K562 (cell line): ENCODE measurements around the gene MLX. TPM values are rescaled to one million over a fixed set of nuclear protein-coding genes. Genes with fewer than 3 reads are reported as not detected.

ENCODE experiments used
- ATAC-seq: fragments of 200-7000 bp; cut with Tn5 transposase; 3 replicates; pipeline ENCODE4 v1.9.1; 2020; ENCODE audit warnings: moderate library complexity
- BruUV-seq: library from RNA; stranded (reverse); fragments of 400-500 nt; replicated peaks from 2 replicates; lab custom pipeline; 2021; lab: Mats Ljungman, UMichigan
- CTCF ChIA-PET: fragments of 300-600 bp; formaldehyde crosslinking; extraction: SDS; loops from one replicate; lab custom pipeline; 2021; ENCODE audit warnings: low intra/inter-chr PET ratio; lab: Yijun Ruan, JAX
- POLR2A ChIA-PET: fragments of 300-600, 350-650 bp; sonication (Branson Sonifier 250); formaldehyde crosslinking; extraction: SDS; loops from one replicate; lab custom pipeline; 2021; ENCODE audit warnings: antibody characterized with exemption, inconsistent platforms; lab: Yijun Ruan, JAX
- DNase-seq, 4 experiments: peaks; one replicate each; pipeline versions ENCODE4 v3.0.0 to v3.0.0-alpha.2; 2011 to 2018; ENCODE audit warnings: low spot score in 3 of 4, mixed read lengths in 3 of 4; ENCODE audit errors: extremely low read depth in 1 of 4
- FAIRE-seq: peaks from 2 replicates; lab custom pipeline; 2011; peaks lifted over from hg19 to GRCh38; lab: Jason Lieb, UNC
- H2AFZ ChIP-seq: 2 replicates; pipeline ENCODE4 v1.6.0; 2011; ENCODE audit warnings: low read depth, low read length, control low read depth, inconsistent platforms
- H3K27ac ChIP-seq: fragments of 200-600 bp; 3 replicates; pipeline ENCODE4 v1.8.0; 2011; ENCODE audit warnings: low read depth, mild to moderate bottlenecking, control low read depth, inconsistent platforms, low read length, moderate library complexity, mixed read lengths; ENCODE audit errors: extremely low read depth
- H3K27me3 ChIP-seq, 2 experiments: fragments of 300-600 bp in 1 of 2; 2 replicates in 1 of 2; 3 replicates in 1 of 2; pipeline versions ENCODE4 v1.6.0 to v1.8.0; 2011; ENCODE audit warnings: inconsistent platforms in 2 of 2, low read length in 2 of 2, mild to moderate bottlenecking in 1 of 2, mixed read lengths in 1 of 2, moderate library complexity in 1 of 2; ENCODE audit not compliant: control insufficient read depth in 2 of 2, insufficient read depth in 2 of 2
- H3K36me3 ChIP-seq: fragments of 300-600 bp; 3 replicates; pipeline ENCODE4 v1.8.0; 2011; ENCODE audit warnings: mild to moderate bottlenecking, low read length, inconsistent platforms; ENCODE audit not compliant: control insufficient read depth, insufficient read depth
- H3K4me1 ChIP-seq, 2 experiments: fragments of 200-600 bp in 1 of 2; replicated peaks in 1 of 2; 2 replicates in 1 of 2; 3 replicates in 1 of 2; pipeline versions ENCODE4 v1.5.1 to v1.8.0; 2011; ENCODE audit warnings: inconsistent platforms in 2 of 2, low read length in 2 of 2, mild to moderate bottlenecking in 1 of 2, mixed read lengths in 1 of 2, moderate library complexity in 1 of 2; ENCODE audit not compliant: control insufficient read depth in 2 of 2, insufficient read depth in 2 of 2
- H3K4me2 ChIP-seq: 2 replicates; pipeline ENCODE4 v1.6.1; 2011; ENCODE audit warnings: low read length, control low read depth, inconsistent platforms, mixed read lengths; ENCODE audit not compliant: insufficient read depth
- H3K4me3 ChIP-seq: fragments of 200-600 bp; sonication (generic), shearing (Covaris generic); 2 replicates; pipeline ENCODE4 v1.5.1; 2016; ENCODE audit warnings: control low read depth, inconsistent platforms
- H3K79me2 ChIP-seq: fragments of 200-600 bp; 3 replicates; pipeline ENCODE4 v1.8.0; 2011; ENCODE audit warnings: low read length, inconsistent platforms; ENCODE audit not compliant: control insufficient read depth, insufficient read depth
- H3K9ac ChIP-seq, 2 experiments: 2 replicates each; pipeline versions ENCODE4 v1.6.0 to v1.6.1; 2011; ENCODE audit warnings: low read depth in 2 of 2, low read length in 2 of 2, control low read depth in 1 of 2, inconsistent platforms in 1 of 2, mild to moderate bottlenecking in 1 of 2, mixed read lengths in 1 of 2; ENCODE audit not compliant: insufficient read depth in 1 of 2
- H3K9me1 ChIP-seq: one replicate; pipeline ENCODE4 v1.6.0; 2011; ENCODE audit warnings: inconsistent platforms, mild to moderate bottlenecking, low read length, moderate library complexity; ENCODE audit not compliant: control insufficient read depth, insufficient read depth
- H3K9me3 ChIP-seq: replicated peaks from 2 replicates; pipeline ENCODE4 v1.5.1; 2011; ENCODE audit warnings: low read depth, low read length, inconsistent platforms; ENCODE audit not compliant: control insufficient read depth, insufficient read depth
- H4K20me1 ChIP-seq: replicated peaks from 2 replicates; pipeline ENCODE4 v1.6.1; 2011; ENCODE audit warnings: low read length, inconsistent platforms, mixed read lengths; ENCODE audit not compliant: control insufficient read depth, insufficient read depth
- CREB1 ChIP-seq, 2 experiments: sonication (generic) in 1 of 2; formaldehyde crosslinking in 1 of 2; IDR thresholded peaks; 2 replicates each; pipeline versions ENCODE4 v1.6.1 to v1.8.0; 2012 to 2022; ENCODE audit warnings: inconsistent platforms in 1 of 2, mild to moderate bottlenecking in 1 of 2, missing genetic modification reagents in 1 of 2, moderate library complexity in 1 of 2
- CREM ChIP-seq: IDR thresholded peaks from 2 replicates; pipeline ENCODE4 v1.6.1; 2014; ENCODE audit warnings: antibody characterized with exemption, low read depth
- CXXC5 ChIP-seq: fragments of 250-450 bp; sonication (Bioruptor Pico); IDR thresholded peaks from 2 replicates; pipeline ENCODE4 v1.8.0; 2022; ENCODE audit warnings: inconsistent platforms, mild to moderate bottlenecking, moderate library complexity
- FOSL1 ChIP-seq: fragments of 200-800 bp; sonication (Bioruptor generic); conservative IDR thresholded peaks from 2 replicates; pipeline ENCODE4 v1.6.1; 2016; ENCODE audit warnings: missing genetic modification characterization, missing compliant biosample characterization
- HNRNPH1 ChIP-seq: fragments of 200-400 bp; formaldehyde crosslinking; optimal IDR thresholded peaks from 2 replicates; pipeline ENCODE3; 2017; ENCODE audit warnings: low read depth, mild to moderate bottlenecking, low read length, moderate library complexity
- L3MBTL2 ChIP-seq: fragments of 450-650 bp; IDR thresholded peaks from 2 replicates; pipeline ENCODE4 v1.6.1; 2016; ENCODE audit warnings: mild to moderate bottlenecking, moderate library complexity
- MCM5 ChIP-seq: fragments of 450-650 bp; IDR thresholded peaks from 2 replicates; pipeline ENCODE4 v1.6.1; 2016; ENCODE audit warnings: low read depth
- NR2C2 ChIP-seq, 2 experiments: fragments of 200-800 bp in 1 of 2; sonication (Bioruptor generic) in 1 of 2; sonication (generic) in 1 of 2; formaldehyde crosslinking in 1 of 2; IDR thresholded peaks; 2 replicates each; pipeline versions ENCODE4 v1.6.1 to v1.8.0; 2016 to 2022; ENCODE audit warnings: mild to moderate bottlenecking in 1 of 2, missing compliant biosample characterization in 1 of 2, missing genetic modification characterization in 1 of 2, missing genetic modification reagents in 1 of 2
- STAG1 ChIP-seq: sonication (generic); formaldehyde crosslinking; IDR thresholded peaks from 2 replicates; pipeline ENCODE4 v1.5.0; 2020; ENCODE audit warnings: missing genetic modification reagents, borderline replicate concordance
- TCFL5 ChIP-seq: fragments of 250-450 bp; sonication (Bioruptor Pico); conservative IDR thresholded peaks from 2 replicates; pipeline ENCODE4 v1.6.1; 2021; ENCODE audit warnings: mild to moderate bottlenecking, moderate library complexity, matching md5 sums
- ZBTB7A ChIP-seq: IDR thresholded peaks from 2 replicates; pipeline ENCODE4 v1.6.1; 2011; ENCODE audit warnings: low read depth, mild to moderate bottlenecking, low read length, moderate library complexity, borderline replicate concordance; ENCODE audit not compliant: control insufficient read depth
- WGBS: fragments of 100-300 bp; shearing (Covaris generic); methylation state at CpG from one replicate; pipeline ENCODE4 v1.1.6; 2016; ENCODE audit warnings: low coverage, mixed read lengths; ENCODE audit not compliant: insufficient coverage; ENCODE audit errors: missing lambda C conversion rate; 5-methylcytosine and 5-hydroxymethylcytosine counted together
- in situ Hi-C: fragments of 300-500 bp; cut with MboI; formaldehyde crosslinking; loops from 4 replicates; pipeline ENCODE4 v1.15.0; 2018; ENCODE audit warnings: inconsistent platforms, mixed read lengths
- intact Hi-C: fragments of 100-400 bp; cut with micrococcal nuclease; formaldehyde crosslinking; loops from 2 replicates; pipeline ENCODE4 v1.14.2; 2022
- polyA plus RNA-seq, 8 experiments: library from polyadenylated mRNA; depleted of rRNA in 4 of 8; stranded (reverse) in 5 of 8; unstranded in 3 of 8; fragments of >200 nt; fragmentation: Nextera tagmentation in 2 of 8; fragmentation: Illumina TruSeq in 1 of 8; extraction: Ambion mirVana in 2 of 8; extraction: Trizol in 1 of 8; gene quantifications; 2 replicates each; pipeline versions ENCODE4 v1.2.1 to v1.2.3, GENCODE V29; 2011 to 2014; ENCODE audit warnings: inconsistent platforms in 1 of 8, missing spikeins in 1 of 8
- total RNA-seq, 7 experiments: library from RNA; depleted of rRNA in 6 of 7; stranded (reverse); fragments of >200 nt in 6 of 7; fragmentation: Illumina TruSeq in 2 of 7; extraction: Trizol in 2 of 7; gene quantifications; 2 replicates each; pipeline versions ENCODE4 v1.2.1 to v1.2.3, GENCODE V29; 2011 to 2021; ENCODE audit warnings: low replicate concordance in 1 of 7
- TF ChIP-seq, protein P1 (sequence below), 2 experiments: fragments of 450-650 bp in 1 of 2; sonication (generic) in 1 of 2; formaldehyde crosslinking in 1 of 2; IDR thresholded peaks in 1 of 2; conservative IDR thresholded peaks in 1 of 2; 2 replicates each; pipeline versions ENCODE4 v1.6.1 to v1.8.1; 2016 to 2023; ENCODE audit warnings: mild to moderate bottlenecking in 2 of 2, moderate library complexity in 2 of 2, inconsistent platforms in 1 of 2, missing genetic modification reagents in 1 of 2
- TF ChIP-seq, protein P2 (sequence below): fragments of 250-450 bp; sonication (Bioruptor Pico); IDR thresholded peaks from 2 replicates; pipeline ENCODE4 v1.6.1; 2021; ENCODE audit warnings: mild to moderate bottlenecking

MLX gene
- total and polyA plus RNA-seq, 9 of the 15 experiments (the other 6 are each of a cell fraction or from before 2014, with no cell fraction given) = 42.9 to 100 (median 58.9) TPM

DNA sequence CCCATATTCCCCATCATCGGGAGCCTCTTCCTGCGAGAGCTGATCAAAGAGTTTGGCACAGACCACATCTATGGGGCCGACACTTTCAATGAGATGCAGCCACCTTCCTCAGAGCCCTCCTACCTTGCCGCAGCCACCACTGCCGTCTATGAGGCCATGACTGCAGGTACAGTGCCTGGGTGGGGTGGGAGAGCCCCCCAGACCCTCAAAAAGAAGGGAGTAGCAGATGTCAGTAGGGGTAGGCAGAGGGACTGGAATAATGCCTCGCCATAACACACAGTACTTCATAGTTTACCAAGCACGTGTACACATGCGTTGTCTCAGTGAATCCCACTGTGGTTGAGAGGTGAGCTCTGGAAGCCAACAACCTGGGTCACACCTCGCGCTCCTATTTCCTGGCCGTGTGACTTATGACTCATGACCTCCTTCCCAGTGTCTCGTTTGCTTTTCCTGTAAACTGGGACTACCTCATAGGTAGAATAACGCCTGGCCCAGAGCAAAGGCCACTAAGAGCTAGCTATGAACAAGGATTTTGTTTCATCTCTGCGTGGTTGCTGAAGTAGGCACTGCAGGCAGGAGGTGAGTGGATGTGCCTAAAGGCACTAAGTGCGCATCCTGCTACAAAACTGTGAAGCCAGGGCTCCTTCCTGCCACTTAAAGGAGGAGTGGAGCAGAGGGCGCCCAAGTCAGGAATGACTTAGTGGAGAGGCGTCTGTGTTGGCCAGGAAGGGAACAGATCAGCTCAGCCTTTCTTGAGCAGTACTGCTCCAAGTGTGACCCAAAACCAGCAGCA lies 25.7 kb upstream of the MLX start:
- peaks cover 12% of the 10 kb centered on the region for H3K79me2 ChIP-seq
- H3K27ac ChIP-seq = peak overlapping the region; percentile 48; the same call in 2 of the 3 replicates
- peaks cover 40% of the 10 kb centered on the region; the same call in 2 of the 3 replicates for H3K36me3 ChIP-seq
- H3K27me3 ChIP-seq = no peaks in the 10 kb centered on the region
- FAIRE-seq (no peak), DNase-seq (peak in 2 of 4 experiments; percentile 9 to 45), ATAC-seq (no peak)
- intact Hi-C loops = no loop called here
- no peak overlapping the region for H2AFZ ChIP-seq
- CTCF ChIA-PET = no interaction called here
- H3K4me3 ChIP-seq = no peak overlapping the region
- no TSS peak for BruUV-seq
- H3K9me1 ChIP-seq = no peaks in the 10 kb centered on the region
- 52% methylated on average over 17 of the region's 17 CpGs for WGBS
- H3K4me1 ChIP-seq = peaks cover 13 to 35% of the 10 kb centered on the region in 2 experiments; a peak in 4 of 5 replicates
- peak overlapping the region; percentile 8; the same call in 1 of the 2 replicates for H3K4me2 ChIP-seq
- in situ Hi-C loops = no loop called here
- H4K20me1 ChIP-seq = no peaks in the 10 kb centered on the region; the same call in 1 of the 2 replicates
- H3K9ac ChIP-seq = peak overlapping the region in 1 of 2 experiments; percentile 15; a peak in 2 of 4 replicates
- no peaks in the 10 kb centered on the region for H3K9me3 ChIP-seq
- POLR2A ChIA-PET = interaction anchor here (0.6 to 1.5 kb wide), 4 partner anchors 22 to 1032 kb away, joined by 3 to 4 read pairs (median 3); no protein-coding TSS in a partner anchor
- TF ChIP-seq, protein P1, sequence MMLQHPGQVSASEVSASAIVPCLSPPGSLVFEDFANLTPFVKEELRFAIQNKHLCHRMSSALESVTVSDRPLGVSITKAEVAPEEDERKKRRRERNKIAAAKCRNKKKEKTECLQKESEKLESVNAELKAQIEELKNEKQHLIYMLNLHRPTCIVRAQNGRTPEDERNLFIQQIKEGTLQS (IDR thresholded peaks at IDR 0.05) = peak; percentile 63
- TF ChIP-seq, protein P1 (CRISPR knock-in tag; conservative IDR thresholded peaks at IDR 0.05) = no peak
- TF ChIP-seq HNRNPH1 (no peak), NR2C2 (CRISPR knock-in tag; IDR thresholded peaks at IDR 0.05) (no peak), NR2C2 (tag; IDR thresholded peaks at IDR 0.05) (peak; percentile 64), CXXC5 (CRISPR knock-in tag) (peak; percentile 23; the same call in 1 of the 2 replicates), MCM5 (no peak), L3MBTL2 (0 out of 2 replicates have a peak, but pooled peaks have one; percentile 40), CREB1 (IDR thresholded peaks at IDR 0.05) (no peak), CREB1 (CRISPR knock-in tag; IDR thresholded peaks at IDR 0.05) (no peak), TCFL5 (no peak), ZBTB7A (peak; percentile 7; the same call in 1 of the 2 replicates), FOSL1 (tag) (peak; percentile 76; the same call in 1 of the 2 replicates), CREM (peak; percentile 35; the same call in 1 of the 2 replicates), STAG1 (CRISPR knock-in tag) (no peak)
- TF ChIP-seq, protein P2, sequence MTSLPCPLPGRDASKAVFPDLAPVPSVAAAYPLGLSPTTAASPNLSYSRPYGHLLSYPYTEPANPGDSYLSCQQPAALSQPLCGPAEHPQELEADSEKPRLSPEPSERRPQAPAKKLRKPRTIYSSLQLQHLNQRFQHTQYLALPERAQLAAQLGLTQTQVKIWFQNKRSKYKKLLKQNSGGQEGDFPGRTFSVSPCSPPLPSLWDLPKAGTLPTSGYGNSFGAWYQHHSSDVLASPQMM (CRISPR knock-in tag) = no peak
